Measurements from ENCODE around the gene CRISPLD2.

- TF ChIP-seq, protein P1, sequence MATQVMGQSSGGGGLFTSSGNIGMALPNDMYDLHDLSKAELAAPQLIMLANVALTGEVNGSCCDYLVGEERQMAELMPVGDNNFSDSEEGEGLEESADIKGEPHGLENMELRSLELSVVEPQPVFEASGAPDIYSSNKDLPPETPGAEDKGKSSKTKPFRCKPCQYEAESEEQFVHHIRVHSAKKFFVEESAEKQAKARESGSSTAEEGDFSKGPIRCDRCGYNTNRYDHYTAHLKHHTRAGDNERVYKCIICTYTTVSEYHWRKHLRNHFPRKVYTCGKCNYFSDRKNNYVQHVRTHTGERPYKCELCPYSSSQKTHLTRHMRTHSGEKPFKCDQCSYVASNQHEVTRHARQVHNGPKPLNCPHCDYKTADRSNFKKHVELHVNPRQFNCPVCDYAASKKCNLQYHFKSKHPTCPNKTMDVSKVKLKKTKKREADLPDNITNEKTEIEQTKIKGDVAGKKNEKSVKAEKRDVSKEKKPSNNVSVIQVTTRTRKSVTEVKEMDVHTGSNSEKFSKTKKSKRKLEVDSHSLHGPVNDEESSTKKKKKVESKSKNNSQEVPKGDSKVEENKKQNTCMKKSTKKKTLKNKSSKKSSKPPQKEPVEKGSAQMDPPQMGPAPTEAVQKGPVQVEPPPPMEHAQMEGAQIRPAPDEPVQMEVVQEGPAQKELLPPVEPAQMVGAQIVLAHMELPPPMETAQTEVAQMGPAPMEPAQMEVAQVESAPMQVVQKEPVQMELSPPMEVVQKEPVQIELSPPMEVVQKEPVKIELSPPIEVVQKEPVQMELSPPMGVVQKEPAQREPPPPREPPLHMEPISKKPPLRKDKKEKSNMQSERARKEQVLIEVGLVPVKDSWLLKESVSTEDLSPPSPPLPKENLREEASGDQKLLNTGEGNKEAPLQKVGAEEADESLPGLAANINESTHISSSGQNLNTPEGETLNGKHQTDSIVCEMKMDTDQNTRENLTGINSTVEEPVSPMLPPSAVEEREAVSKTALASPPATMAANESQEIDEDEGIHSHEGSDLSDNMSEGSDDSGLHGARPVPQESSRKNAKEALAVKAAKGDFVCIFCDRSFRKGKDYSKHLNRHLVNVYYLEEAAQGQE (IDR thresholded peaks at IDR 0.05; ENCODE audit: low read depth) = no peak
- TF ChIP-seq TAF1 (IDR thresholded peaks at IDR 0.05; ENCODE audit: low read depth) = no peak
These were observed 49.7 kb downstream of the CRISPLD2 start for GRCh38 chr16:84869473-84869845.

Measured in Ishikawa (cell line).